GM06990 (cell line): Measurements from ENCODE around the gene SCMH1.

Source experiments
- DNase-seq: peaks from one replicate; pipeline ENCODE4 v3.0.0-alpha.2; 2011; ENCODE audit not compliant: insufficient read length; ENCODE audit errors: extremely low read depth
- H3K27me3 ChIP-seq: replicated peaks from 2 replicates; pipeline ENCODE4 v1.6.0; 2011; ENCODE audit warnings: low read length; ENCODE audit not compliant: control insufficient read depth, insufficient read depth
- H3K36me3 ChIP-seq: 2 replicates; pipeline ENCODE4 v1.5.1; 2011; ENCODE audit warnings: low read length; ENCODE audit not compliant: control insufficient read depth, insufficient read depth
- H3K4me3 ChIP-seq: replicated peaks from 2 replicates; pipeline ENCODE4 v1.5.1; 2011; ENCODE audit warnings: low read depth, mild to moderate bottlenecking, control low read depth, low read length
- TF ChIP-seq, protein P1 (sequence below): IDR thresholded peaks from 2 replicates; pipeline ENCODE4 v1.5.1; 2011; ENCODE audit warnings: low read length, control low read depth, mild to moderate bottlenecking, inconsistent platforms; ENCODE audit not compliant: insufficient read depth, poor library complexity, severe bottlenecking

SCMH1 gene

GRCh38 chr1:41108696-41109275, 133.3 kb downstream of the SCMH1 start:
- no peaks in the 10 kb centered on the region for H3K27me3 ChIP-seq
- no peak for DNase-seq
- peaks cover 4% of the 10 kb centered on the region for H3K36me3 ChIP-seq
- TF ChIP-seq, protein P1, sequence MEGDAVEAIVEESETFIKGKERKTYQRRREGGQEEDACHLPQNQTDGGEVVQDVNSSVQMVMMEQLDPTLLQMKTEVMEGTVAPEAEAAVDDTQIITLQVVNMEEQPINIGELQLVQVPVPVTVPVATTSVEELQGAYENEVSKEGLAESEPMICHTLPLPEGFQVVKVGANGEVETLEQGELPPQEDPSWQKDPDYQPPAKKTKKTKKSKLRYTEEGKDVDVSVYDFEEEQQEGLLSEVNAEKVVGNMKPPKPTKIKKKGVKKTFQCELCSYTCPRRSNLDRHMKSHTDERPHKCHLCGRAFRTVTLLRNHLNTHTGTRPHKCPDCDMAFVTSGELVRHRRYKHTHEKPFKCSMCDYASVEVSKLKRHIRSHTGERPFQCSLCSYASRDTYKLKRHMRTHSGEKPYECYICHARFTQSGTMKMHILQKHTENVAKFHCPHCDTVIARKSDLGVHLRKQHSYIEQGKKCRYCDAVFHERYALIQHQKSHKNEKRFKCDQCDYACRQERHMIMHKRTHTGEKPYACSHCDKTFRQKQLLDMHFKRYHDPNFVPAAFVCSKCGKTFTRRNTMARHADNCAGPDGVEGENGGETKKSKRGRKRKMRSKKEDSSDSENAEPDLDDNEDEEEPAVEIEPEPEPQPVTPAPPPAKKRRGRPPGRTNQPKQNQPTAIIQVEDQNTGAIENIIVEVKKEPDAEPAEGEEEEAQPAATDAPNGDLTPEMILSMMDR, result no peak
- no peak overlapping the region for H3K4me3 ChIP-seq

GRCh38 chr1:41103766-41104165, 138.3 kb downstream of the SCMH1 start:
- Histone ChIP-seq H3K36me3 (no peaks in the 10 kb centered on the region; the same call in 1 of the 2 replicates), H3K27me3 (no peaks in the 10 kb centered on the region), H3K4me3 (no peak overlapping the region)
- no peak for DNase-seq
- TF ChIP-seq, protein P1, result no peak

- TF ChIP-seq, protein P1, result no peak
- DNase-seq, result no peak
- H3K36me3 ChIP-seq, result no peaks in the 10 kb centered on the region; the same call in 1 of the 2 replicates
- no peaks in the 10 kb centered on the region for H3K27me3 ChIP-seq
- no peak overlapping the region for H3K4me3 ChIP-seq
Observed at GRCh38 chr1:41102653-41103052, 139.5 kb downstream of the SCMH1 start.

DNA sequence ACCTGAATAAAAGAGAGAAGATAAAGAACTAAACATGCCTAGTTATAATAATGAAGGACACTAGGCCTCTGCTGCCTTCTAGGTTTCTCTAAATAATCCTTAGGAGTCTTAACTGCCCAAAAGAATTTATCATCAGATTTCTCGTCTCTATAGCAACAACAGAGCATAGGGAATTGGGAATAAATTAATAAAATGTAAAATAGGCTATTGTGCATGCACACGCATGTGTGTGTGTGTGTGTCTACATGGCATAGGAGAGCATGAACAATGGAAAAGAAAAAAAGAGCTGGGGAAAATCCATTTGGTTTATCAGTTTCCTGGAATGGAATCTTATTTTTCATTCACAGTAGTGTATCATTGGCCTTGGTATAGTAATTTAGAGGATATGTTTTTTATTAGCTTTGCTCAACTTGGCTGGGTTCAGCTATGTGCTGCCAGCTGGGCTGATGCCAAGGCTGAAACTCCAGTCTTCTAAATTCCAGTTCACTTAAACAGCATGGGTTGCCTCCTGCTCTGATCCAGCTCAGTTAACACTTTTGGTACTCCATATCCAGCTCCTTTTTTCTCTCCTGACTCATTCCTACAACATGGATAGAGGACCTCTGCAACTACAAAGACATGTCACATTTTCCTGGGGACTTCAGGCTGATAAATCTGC, 140.0 kb downstream of the SCMH1 start:
- no peak overlapping the region for H3K4me3 ChIP-seq
- TF ChIP-seq, protein P1, result no peak
- no peak for DNase-seq
- H3K27me3 ChIP-seq, result no peaks in the 10 kb centered on the region
- H3K36me3 ChIP-seq, result no peaks in the 10 kb centered on the region; the same call in 1 of the 2 replicates

GRCh38 chr1:41101076-41101475, 141.0 kb downstream of the SCMH1 start:
- H3K36me3 ChIP-seq, result no peaks in the 10 kb centered on the region; the same call in 1 of the 2 replicates

More at GRCh38 chr1:41101076-41101475, 141.0 kb downstream of the SCMH1 start:
- Histone ChIP-seq H3K27me3 (no peaks in the 10 kb centered on the region), H3K4me3 (no peak overlapping the region)
- TF ChIP-seq, protein P1, result no peak
- DNase-seq, result no peak
